WTC11 (cell line): ENCODE measurements around the gene GPLD1. TPM values are rescaled to one million over a fixed set of nuclear protein-coding genes. Genes with fewer than 3 reads are reported as not detected.

Source experiments
- ATAC-seq: fragments of 200-7000 bp; cut with Tn5 transposase; 2 replicates; pipeline ENCODE4 v1.10.0; 2021; ENCODE audit warnings: mild to moderate bottlenecking, moderate library complexity
- CTCF ChIA-PET: fragments of 300-600 bp; sonication (Branson Sonifier 250); formaldehyde crosslinking; loops from one replicate; lab custom pipeline; 2021; ENCODE audit warnings: antibody characterized with exemption; lab: Charles Lee
- POLR2A ChIA-PET: fragments of 350-600 bp; sonication (Branson Sonifier 250); formaldehyde crosslinking; loops from one replicate; lab custom pipeline; 2021; ENCODE audit warnings: antibody characterized with exemption; lab: Charles Lee
- DNase-seq: peaks from one replicate; pipeline ENCODE4 v3.0.0; 2021; ENCODE audit warnings: low spot score
- H3K27ac Mint-ChIP-seq: 2 replicates; pipeline ENCODE4 v1.8.0; 2021; ENCODE audit warnings: mixed read lengths
- H3K27me3 Mint-ChIP-seq: 2 replicates; pipeline ENCODE4 v1.8.0; 2021; ENCODE audit warnings: low read depth, mild to moderate bottlenecking, moderate library complexity, mixed read lengths
- H3K36me3 Mint-ChIP-seq: 2 replicates; pipeline ENCODE4 v1.8.0; 2021; ENCODE audit warnings: mixed read lengths
- H3K4me1 Mint-ChIP-seq: 2 replicates; pipeline ENCODE4 v1.8.0; 2022; ENCODE audit warnings: mixed read lengths
- H3K4me3 Mint-ChIP-seq: 2 replicates; pipeline ENCODE4 v1.8.0; 2021; ENCODE audit warnings: mild to moderate bottlenecking, moderate library complexity, mixed read lengths
- H3K9me3 Mint-ChIP-seq: 2 replicates; pipeline ENCODE4 v1.8.0; 2021; ENCODE audit warnings: mixed read lengths
- E2F5 ChIP-seq: sonication (generic); formaldehyde crosslinking; IDR thresholded peaks from 2 replicates; pipeline ENCODE4 v1.8.1; 2022; ENCODE audit warnings: mild to moderate bottlenecking, moderate library complexity, missing genetic modification reagents
- ERG ChIP-seq: fragments of 250-450 bp; sonication (Bioruptor Pico); IDR thresholded peaks from 2 replicates; pipeline ENCODE4 v1.8.0; 2021; ENCODE audit warnings: mild to moderate bottlenecking
- ESRRA ChIP-seq: sonication (generic); formaldehyde crosslinking; IDR thresholded peaks from 2 replicates; pipeline ENCODE4 v1.8.1; 2022; ENCODE audit warnings: mild to moderate bottlenecking, missing genetic modification reagents, borderline replicate concordance
- ETV6 ChIP-seq: sonication (generic); formaldehyde crosslinking; IDR thresholded peaks from 2 replicates; pipeline ENCODE4 v1.8.1; 2022; ENCODE audit warnings: mild to moderate bottlenecking, missing genetic modification reagents
- FOXK1 ChIP-seq: sonication (generic); formaldehyde crosslinking; IDR thresholded peaks from 2 replicates; pipeline ENCODE4 v1.8.0; 2022; ENCODE audit warnings: mild to moderate bottlenecking, moderate library complexity, missing genetic modification reagents
- GTF2I ChIP-seq: fragments of 250-450 bp; sonication (Bioruptor Pico); conservative IDR thresholded peaks from 2 replicates; pipeline ENCODE4 v1.4.0; 2021; ENCODE audit warnings: mild to moderate bottlenecking
- HMGXB4 ChIP-seq: sonication (generic); formaldehyde crosslinking; IDR thresholded peaks from 2 replicates; pipeline ENCODE4 v1.8.1; 2023; ENCODE audit warnings: mild to moderate bottlenecking, moderate library complexity, missing genetic modification reagents
- MXD4 ChIP-seq: fragments of 250-450 bp; sonication (Bioruptor Pico); IDR thresholded peaks from 2 replicates; pipeline ENCODE4 v1.8.0; 2021; ENCODE audit warnings: mild to moderate bottlenecking, moderate library complexity, borderline replicate concordance
- MYBL2 ChIP-seq: sonication (generic); formaldehyde crosslinking; IDR thresholded peaks from 2 replicates; pipeline ENCODE4 v1.8.1; 2023; ENCODE audit warnings: mild to moderate bottlenecking, moderate library complexity, missing genetic modification reagents
- NFE2L1 ChIP-seq: sonication (generic); formaldehyde crosslinking; IDR thresholded peaks from 2 replicates; pipeline ENCODE4 v1.8.1; 2023; ENCODE audit warnings: missing genetic modification reagents
- NFYB ChIP-seq: sonication (generic); formaldehyde crosslinking; conservative IDR thresholded peaks from 2 replicates; pipeline ENCODE4 v1.8.0; 2022; ENCODE audit warnings: low read depth, missing genetic modification reagents
- PRDM15 ChIP-seq: sonication (generic); formaldehyde crosslinking; IDR thresholded peaks from 2 replicates; pipeline ENCODE4 v1.8.0; 2022; ENCODE audit warnings: missing genetic modification reagents
- STAT6 ChIP-seq: sonication (generic); formaldehyde crosslinking; conservative IDR thresholded peaks from 2 replicates; pipeline ENCODE4 v1.8.1; 2023; ENCODE audit warnings: mild to moderate bottlenecking, low read depth, missing genetic modification reagents, moderate library complexity
- TEAD1 ChIP-seq: sonication (generic); formaldehyde crosslinking; IDR thresholded peaks from 2 replicates; pipeline ENCODE4 v1.8.0; 2022; ENCODE audit warnings: mild to moderate bottlenecking, missing genetic modification reagents
- TP53 ChIP-seq: sonication (generic); formaldehyde crosslinking; IDR thresholded peaks from 2 replicates; pipeline ENCODE4 v1.8.1; 2023; ENCODE audit warnings: mild to moderate bottlenecking, missing genetic modification reagents
- ZNF219 ChIP-seq: sonication (generic); formaldehyde crosslinking; IDR thresholded peaks from 2 replicates; pipeline ENCODE4 v1.8.0; 2023; ENCODE audit warnings: missing genetic modification reagents, mild to moderate bottlenecking, borderline replicate concordance
- ZNF396 ChIP-seq: fragments of 250-450 bp; sonication (Bioruptor Pico); IDR thresholded peaks from 2 replicates; pipeline ENCODE4 v1.8.0; 2021; ENCODE audit warnings: mild to moderate bottlenecking, moderate library complexity, borderline replicate concordance
- ZNF416 ChIP-seq: fragments of 250-450 bp; sonication (Bioruptor Pico); IDR thresholded peaks from 2 replicates; pipeline ENCODE4 v1.9.0; 2021; ENCODE audit warnings: mild to moderate bottlenecking, inconsistent platforms
- ZNF423 ChIP-seq: fragments of 250-450 bp; sonication (Bioruptor Pico); IDR thresholded peaks from 2 replicates; pipeline ENCODE4 v2.1.2; 2022; ENCODE audit warnings: mild to moderate bottlenecking, moderate library complexity
- ZNF671 ChIP-seq: fragments of 250-450 bp; sonication (Bioruptor Pico); IDR thresholded peaks from 2 replicates; pipeline ENCODE4 v1.8.0; 2021; ENCODE audit warnings: mild to moderate bottlenecking
- ZSCAN18 ChIP-seq: fragments of 250-450 bp; sonication (Bioruptor Pico); IDR thresholded peaks from 2 replicates; pipeline ENCODE4 v2.1.2; 2022; ENCODE audit warnings: mild to moderate bottlenecking, moderate library complexity
- total RNA-seq: library from RNA; stranded (reverse); gene quantifications from 3 replicates; pipeline ENCODE4 v1.2.3, GENCODE V29; 2021

The GPLD1 gene
- total RNA-seq, 1 experiment from 2014 or later = 8.4 TPM

GRCh38 chr6:24464253-24465038 is 24.9 kb downstream of the GPLD1 start (continued):
- TF ChIP-seq E2F5 (no peak), ETV6 (CRISPR knock-in tag) (no peak), MXD4 (CRISPR knock-in tag) (no peak), ESRRA (no peak), STAT6 (no peak), NFYB (no peak), FOXK1 (no peak), ZNF396 (CRISPR knock-in tag) (no peak), TEAD1 (CRISPR knock-in tag) (no peak), ZNF416 (CRISPR knock-in tag) (no peak), ZSCAN18 (CRISPR knock-in tag) (no peak)

- Mint-ChIP-seq H3K9me3 (no peaks in the 10 kb centered on the region), H3K27me3 (no peaks in the 10 kb centered on the region), H3K36me3 (no peaks in the 10 kb centered on the region), H3K27ac (no peak overlapping the region), H3K4me3 (no peak overlapping the region), H3K4me1 (no peaks in the 10 kb centered on the region)
- ChIA-PET POLR2A (no interaction called here), CTCF (no interaction called here)
- ATAC-seq = no peak
- TF ChIP-seq TP53 (CRISPR knock-in tag) (no peak), PRDM15 (CRISPR knock-in tag) (no peak), NFYB (no peak)
- DNase-seq = no peak
These were observed 28.4 kb downstream of the GPLD1 start for GRCh38 chr6:24460966-24461365.

GRCh38 chr6:24458941-24459340 is 30.4 kb downstream of the GPLD1 start:
- H3K9me3 Mint-ChIP-seq = no peaks in the 10 kb centered on the region
- 0 out of 2 replicates have a peak, but pooled peaks cover 3% of the 10 kb centered on the region for H3K4me1 Mint-ChIP-seq
- CTCF ChIA-PET = interaction anchor here (1.5 kb wide), 1 partner anchor 62 kb away, joined by 4 read pairs; no protein-coding TSS in a partner anchor
- POLR2A ChIA-PET = no interaction called here
- no peaks in the 10 kb centered on the region for H3K27me3 Mint-ChIP-seq
- H3K4me3 Mint-ChIP-seq = no peak overlapping the region
- DNase-seq = no peak
- ATAC-seq = no peak
- H3K36me3 Mint-ChIP-seq = no peaks in the 10 kb centered on the region
- no peak overlapping the region for H3K27ac Mint-ChIP-seq
- TF ChIP-seq ZNF423 (CRISPR knock-in tag) = no peak
- no peak for TF ChIP-seq ZSCAN18 (CRISPR knock-in tag)
- no peak for TF ChIP-seq ZNF396 (CRISPR knock-in tag)
- no peak for TF ChIP-seq NFE2L1 (CRISPR knock-in tag)
- no peak for TF ChIP-seq MYBL2 (CRISPR knock-in tag)
- TF ChIP-seq ERG = no peak
- TF ChIP-seq GTF2I (CRISPR knock-in tag) = no peak
- TF ChIP-seq HMGXB4 = no peak
- no peak for TF ChIP-seq ZNF219 (CRISPR knock-in tag)
- no peak for TF ChIP-seq ZNF671
